ENCODE results near the gene STXBP3.

Gene STXBP3

DNA sequence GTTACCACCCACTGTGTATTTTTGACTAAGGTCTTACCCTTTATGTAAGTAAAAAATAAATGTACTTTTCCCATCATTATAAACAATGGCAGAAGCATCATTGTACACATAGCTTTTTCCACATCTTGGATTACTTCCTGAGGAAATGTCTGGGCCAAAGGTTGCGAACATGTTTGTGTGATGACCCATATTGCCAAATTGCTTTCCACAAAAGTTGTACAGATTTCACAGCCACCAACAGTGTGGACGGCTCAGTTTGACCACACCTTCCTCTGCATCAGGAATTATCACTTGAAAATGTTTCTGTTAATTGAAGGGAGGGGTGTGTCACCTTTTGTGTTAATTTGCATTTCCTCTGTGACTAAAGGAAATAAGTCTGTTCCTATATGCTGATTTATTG is 84.8 kb downstream of the STXBP3 start:
- Mint-ChIP-seq H3K27me3 (ENCODE audit: low read depth) (no peaks in the 10 kb centered on the region), H3K27ac (peak overlapping the region; percentile 49 to 91 (median 71)), H3K36me3 (ENCODE audit: low read depth) (no peaks in the 10 kb centered on the region), H3K9me3 (no peaks in the 10 kb centered on the region), H3K4me3 (peak overlapping the region in 1 of 3 experiments; percentile 11), H3K4me1 (peaks cover 40% of the 10 kb centered on the region)
- TF ChIP-seq, protein P1, sequence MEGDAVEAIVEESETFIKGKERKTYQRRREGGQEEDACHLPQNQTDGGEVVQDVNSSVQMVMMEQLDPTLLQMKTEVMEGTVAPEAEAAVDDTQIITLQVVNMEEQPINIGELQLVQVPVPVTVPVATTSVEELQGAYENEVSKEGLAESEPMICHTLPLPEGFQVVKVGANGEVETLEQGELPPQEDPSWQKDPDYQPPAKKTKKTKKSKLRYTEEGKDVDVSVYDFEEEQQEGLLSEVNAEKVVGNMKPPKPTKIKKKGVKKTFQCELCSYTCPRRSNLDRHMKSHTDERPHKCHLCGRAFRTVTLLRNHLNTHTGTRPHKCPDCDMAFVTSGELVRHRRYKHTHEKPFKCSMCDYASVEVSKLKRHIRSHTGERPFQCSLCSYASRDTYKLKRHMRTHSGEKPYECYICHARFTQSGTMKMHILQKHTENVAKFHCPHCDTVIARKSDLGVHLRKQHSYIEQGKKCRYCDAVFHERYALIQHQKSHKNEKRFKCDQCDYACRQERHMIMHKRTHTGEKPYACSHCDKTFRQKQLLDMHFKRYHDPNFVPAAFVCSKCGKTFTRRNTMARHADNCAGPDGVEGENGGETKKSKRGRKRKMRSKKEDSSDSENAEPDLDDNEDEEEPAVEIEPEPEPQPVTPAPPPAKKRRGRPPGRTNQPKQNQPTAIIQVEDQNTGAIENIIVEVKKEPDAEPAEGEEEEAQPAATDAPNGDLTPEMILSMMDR (IDR thresholded peaks at IDR 0.05; ENCODE audit: unreplicated experiment in 3 of 3) = no peak

DNA sequence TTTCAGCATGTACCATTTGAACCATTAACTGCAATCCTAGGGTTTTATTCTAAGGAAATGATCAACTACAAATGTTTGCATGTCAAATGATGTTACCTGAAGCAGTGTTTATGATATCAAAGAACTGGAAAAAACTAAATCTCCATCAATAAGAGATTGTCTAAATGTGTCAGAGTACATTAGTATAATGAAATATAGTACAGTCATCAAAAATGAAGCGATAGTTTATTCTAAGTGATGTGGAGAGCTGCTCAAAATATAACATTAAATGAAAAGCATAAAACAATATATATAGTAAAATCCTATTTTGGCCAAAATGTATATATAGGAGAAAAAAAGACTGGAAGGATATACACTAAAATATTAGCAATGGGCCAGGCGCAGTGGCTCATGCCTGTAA is 86.5 kb downstream of the STXBP3 start:
- no peak overlapping the region for H3K4me3 Mint-ChIP-seq
- H3K4me1 Mint-ChIP-seq = peaks cover 40% of the 10 kb centered on the region
- H3K27ac Mint-ChIP-seq = peak overlapping the region in 1 of 3 experiments; percentile 91
- H3K27me3 Mint-ChIP-seq (ENCODE audit: low read depth) = no peaks in the 10 kb centered on the region
- TF ChIP-seq, protein P1 (IDR thresholded peaks at IDR 0.05; ENCODE audit: unreplicated experiment in 3 of 3) = no peak
- no peaks in the 10 kb centered on the region for H3K9me3 Mint-ChIP-seq
- H3K36me3 Mint-ChIP-seq (ENCODE audit: low read depth) = no peaks in the 10 kb centered on the region

DNA sequence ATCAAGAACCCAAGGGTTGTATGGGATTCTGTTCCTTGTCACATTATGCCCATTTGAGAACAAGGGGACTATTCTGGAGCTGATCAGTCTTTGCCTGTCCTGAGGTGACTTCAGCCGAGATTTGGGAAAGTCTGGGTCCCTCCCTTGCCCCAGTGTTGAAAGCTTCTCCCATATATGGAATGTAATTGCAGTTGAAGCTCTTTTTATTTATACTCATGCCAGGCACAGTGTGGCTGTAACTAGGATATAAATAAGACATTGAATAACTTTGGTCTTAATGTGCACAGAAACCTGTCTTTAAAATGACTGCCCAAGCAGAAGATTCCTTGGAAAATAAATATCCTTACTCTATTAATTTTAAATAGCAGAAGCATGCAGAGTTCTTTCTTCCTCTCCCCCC is 95.2 kb downstream of the STXBP3 start:
- Mint-ChIP-seq H3K9me3 (no peaks in the 10 kb centered on the region), H3K27ac (no peak overlapping the region), H3K36me3 (ENCODE audit: low read depth) (no peaks in the 10 kb centered on the region), H3K4me1 (peaks cover 6% of the 10 kb centered on the region), H3K4me3 (no peak overlapping the region), H3K27me3 (ENCODE audit: low read depth) (no peaks in the 10 kb centered on the region)
- TF ChIP-seq, protein P1 (IDR thresholded peaks at IDR 0.05; ENCODE audit: unreplicated experiment in 3 of 3) = no peak

DNA sequence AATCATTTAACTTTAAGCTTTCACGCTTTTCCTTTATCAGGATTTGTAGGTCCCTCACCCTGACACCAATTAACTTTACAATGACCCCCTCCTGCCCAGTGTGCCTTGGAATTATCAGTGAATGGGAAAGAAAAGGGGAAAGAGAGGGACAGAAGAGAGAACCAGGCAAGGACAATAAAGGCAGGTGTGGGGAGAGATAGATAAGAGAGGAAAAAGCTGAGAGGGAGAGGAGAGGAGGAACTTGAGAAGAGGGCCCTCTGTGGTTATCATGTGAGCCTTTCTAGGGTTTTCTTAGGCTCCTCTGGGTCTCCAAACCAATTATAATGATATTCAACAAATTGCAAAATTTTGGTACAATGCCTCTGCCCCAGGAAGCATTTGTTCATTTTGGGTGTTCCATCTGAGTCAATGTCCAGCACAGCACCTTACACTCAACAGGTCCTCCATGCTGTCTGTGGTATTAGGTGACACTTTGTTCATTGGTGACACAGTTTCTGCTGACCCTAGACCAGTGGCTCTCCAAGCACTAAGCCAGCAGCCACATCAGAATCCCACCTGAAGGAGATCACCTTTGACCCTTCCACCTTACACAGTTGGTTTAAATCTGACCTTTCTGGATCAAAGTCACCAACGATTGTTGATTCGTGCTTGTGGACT is 96.2 kb downstream of the STXBP3 start:
- Mint-ChIP-seq H3K27me3 (ENCODE audit: low read depth) (no peaks in the 10 kb centered on the region), H3K4me1 (peaks cover 6% of the 10 kb centered on the region), H3K4me3 (no peak overlapping the region), H3K9me3 (no peaks in the 10 kb centered on the region), H3K36me3 (ENCODE audit: low read depth) (no peaks in the 10 kb centered on the region), H3K27ac (no peak overlapping the region)
- TF ChIP-seq, protein P1 (IDR thresholded peaks at IDR 0.05; ENCODE audit: unreplicated experiment in 3 of 3) = no peak

DNA sequence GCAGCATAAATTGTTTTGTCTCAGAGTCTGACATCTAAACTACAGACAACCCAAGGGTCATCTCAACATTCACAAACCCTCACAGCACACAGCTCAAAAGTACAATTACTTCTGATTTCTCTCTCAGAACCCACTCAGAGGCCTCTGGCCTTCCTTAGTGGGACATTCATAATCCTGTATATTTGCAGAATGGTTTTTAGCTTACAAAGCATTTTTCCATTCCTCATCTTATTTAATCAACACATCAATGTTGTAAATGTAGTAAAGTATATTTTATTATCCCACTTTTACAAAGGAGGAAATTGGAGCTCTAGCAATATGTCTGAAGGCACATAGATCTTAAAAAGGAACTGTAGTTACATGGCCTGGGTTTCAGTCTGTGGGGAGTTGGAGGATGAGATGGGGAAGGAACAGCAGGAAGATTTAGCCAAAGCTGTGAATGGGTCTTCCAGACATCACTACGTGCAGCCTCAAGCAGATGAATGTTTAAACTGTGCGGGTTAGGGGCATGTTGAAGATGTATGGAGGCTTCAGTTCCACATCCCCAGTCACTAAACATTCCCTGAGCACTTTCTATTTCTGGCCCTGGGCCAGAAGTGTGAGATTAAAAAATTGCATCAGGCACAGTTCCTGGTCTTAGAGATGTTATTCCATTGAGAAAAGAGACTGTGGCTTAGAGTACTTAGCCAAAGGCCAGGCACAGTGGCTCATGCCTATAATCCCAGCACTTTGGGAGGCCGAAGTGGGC is 97.1 kb downstream of the STXBP3 start:
- Mint-ChIP-seq H3K4me3 (no peak overlapping the region), H3K4me1 (peaks cover 6% of the 10 kb centered on the region), H3K36me3 (ENCODE audit: low read depth) (no peaks in the 10 kb centered on the region), H3K9me3 (no peaks in the 10 kb centered on the region), H3K27ac (peak overlapping the region in 2 of 3 experiments; percentile 16 to 73), H3K27me3 (ENCODE audit: low read depth) (no peaks in the 10 kb centered on the region)
- TF ChIP-seq, protein P1 (IDR thresholded peaks at IDR 0.05; ENCODE audit: unreplicated experiment in 3 of 3) = no peak

All from nephron (organoid).